ENCODE data around the gene ADGRL2. TPM values are rescaled to one million over a fixed set of nuclear protein-coding genes. Genes with fewer than 3 reads are reported as not detected.

ADGRL2 gene
- 41.9 TPM for total RNA-seq

DNA sequence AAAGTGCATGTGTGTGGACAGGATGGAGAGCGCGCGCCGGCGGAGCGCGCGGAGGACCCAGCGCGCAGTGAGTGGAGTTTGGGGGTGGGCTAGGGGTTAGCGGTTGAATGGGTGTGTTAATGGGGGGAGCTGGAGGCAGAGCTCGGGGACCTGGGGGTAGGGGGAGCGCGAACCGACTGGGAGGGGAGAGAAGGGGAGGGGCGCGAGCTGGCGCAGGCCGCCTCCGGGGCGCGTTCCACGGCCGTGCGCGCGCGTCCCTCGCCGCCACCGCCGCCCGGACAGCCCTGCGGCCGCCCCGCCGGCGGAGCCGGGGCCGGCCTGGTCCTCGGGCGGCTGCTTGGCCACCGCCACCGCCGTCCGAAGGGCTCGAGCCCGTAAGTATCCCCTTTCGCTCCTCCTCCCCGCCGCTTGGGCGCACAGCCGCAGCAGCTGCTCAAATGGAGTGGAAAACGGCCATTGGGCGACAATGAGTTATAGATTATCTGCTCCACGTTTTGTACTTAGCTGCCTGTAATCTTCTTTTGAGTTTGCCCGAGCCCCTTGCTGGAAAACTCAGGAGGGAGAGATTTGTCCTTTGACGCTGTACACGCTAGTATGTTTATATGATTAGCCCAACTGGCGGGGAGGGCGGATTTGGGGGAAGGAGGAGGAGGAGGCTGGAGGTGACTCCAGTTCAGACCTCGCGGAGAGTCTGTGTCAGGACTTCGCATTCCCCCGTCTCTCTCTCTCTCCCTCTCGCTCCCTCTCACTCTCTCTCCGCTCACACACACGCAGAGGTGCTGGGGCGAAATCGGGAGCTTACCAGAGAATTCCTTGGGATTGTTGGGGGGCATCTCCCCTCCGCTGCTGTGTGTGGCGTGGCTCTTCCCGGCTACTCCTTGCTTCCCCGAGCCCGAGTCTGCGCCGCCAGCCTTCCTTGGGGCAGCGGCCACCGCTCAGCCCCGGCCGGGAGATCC, at the start of gene ADGRL2:
Gene ADGRL2, plus strand, starts transcription at position 240 of the 956 bp plus-strand sequence. CDS start 36,051 bp downstream, outside the sequence.
- peak; percentile 81 for DNase-seq (ENCODE audit: low spot score)

DNA sequence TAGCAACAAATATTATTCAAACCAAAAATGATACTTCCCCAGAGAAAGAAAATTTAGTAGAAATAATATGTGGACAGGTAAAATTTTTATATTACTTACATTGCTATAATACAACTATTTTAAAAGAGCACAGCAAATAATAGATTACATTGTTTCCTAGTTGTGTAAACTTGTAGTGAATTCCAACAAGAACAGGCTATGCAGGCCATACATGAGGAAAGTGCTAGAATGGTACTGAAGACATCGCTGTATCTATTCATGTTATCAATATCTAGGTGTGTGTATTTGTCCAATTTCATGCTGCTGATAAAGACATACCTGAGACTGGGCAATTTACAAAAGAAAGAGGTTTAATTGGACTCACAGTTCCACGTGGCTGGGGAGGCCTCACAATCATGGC, 47.9 kb upstream of the ADGRL2 start:
- DNase-seq (ENCODE audit: low spot score) = no peak

DNA sequence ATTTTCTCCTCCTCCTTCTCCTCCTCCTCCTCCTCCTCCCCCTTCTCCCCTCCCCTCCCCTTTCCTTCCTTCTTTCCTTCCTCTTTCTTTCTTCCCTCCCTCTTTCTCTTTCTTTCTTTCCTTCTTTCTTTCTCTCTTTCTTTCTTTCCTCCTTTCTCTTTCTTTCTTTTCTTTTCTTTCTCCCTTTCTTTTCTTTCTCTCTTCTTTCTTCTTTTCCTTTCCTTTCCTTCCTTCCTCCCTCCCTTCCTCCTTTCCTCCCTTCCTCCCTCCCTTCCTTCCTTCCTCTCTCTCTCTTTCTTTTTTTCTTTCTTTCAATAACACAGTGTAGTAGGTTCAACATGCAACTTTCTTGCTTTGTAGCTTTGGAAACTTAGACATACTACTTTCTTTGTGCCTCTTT, 46.3 kb upstream of the ADGRL2 start:
- no peak for DNase-seq (ENCODE audit: low spot score)

DNA sequence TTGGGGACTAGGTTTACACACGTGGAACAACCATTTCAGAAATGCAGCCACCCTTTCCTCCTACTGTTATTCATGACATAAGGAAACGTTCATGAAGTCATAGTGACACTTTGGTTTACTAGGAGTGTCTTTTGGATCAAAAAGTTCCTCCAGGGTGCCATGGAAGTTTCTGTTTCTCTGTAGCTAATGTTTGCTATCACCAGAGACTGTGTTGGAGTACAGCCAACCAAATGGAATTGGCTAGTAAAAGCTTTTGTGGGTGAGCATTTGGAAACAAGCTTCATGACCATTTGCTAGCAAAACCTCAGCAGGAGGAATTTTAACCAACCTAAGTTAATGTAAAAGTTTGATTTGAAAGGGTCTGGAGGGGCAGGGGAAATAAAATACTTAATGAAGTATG, 43.9 kb upstream of the ADGRL2 start:
- no peak for DNase-seq (ENCODE audit: low spot score)

DNA sequence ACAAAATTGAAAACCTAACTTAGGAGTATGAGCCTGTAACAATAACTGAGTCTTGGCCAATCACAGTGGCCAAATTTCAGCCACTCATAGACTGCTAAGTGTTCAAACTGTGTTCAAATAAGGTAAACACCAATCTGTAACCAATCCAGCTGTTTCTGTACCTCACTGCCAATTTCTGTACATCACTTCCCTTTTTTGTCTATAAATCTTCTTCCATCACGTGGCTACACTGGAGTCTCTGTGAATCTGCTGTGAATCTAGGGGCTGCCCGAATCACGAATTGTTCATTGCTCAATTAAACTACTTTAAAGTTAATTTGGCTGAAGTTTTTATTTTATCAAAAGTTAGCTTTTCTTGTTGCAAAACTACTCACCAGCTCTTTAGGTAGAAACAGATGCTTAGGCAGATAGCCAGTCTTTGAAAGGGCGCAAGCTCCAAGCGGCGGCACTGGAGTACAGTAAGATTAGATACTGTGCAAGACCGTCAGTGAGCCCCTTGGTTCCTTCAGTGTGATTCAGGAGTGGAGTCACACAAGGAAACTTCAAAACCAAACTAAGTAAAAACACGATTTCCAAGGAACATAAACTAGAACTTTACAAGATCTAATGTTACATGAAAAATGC, 43.2 kb upstream of the ADGRL2 start:
- DNase-seq (ENCODE audit: low spot score) = no peak

DNA sequence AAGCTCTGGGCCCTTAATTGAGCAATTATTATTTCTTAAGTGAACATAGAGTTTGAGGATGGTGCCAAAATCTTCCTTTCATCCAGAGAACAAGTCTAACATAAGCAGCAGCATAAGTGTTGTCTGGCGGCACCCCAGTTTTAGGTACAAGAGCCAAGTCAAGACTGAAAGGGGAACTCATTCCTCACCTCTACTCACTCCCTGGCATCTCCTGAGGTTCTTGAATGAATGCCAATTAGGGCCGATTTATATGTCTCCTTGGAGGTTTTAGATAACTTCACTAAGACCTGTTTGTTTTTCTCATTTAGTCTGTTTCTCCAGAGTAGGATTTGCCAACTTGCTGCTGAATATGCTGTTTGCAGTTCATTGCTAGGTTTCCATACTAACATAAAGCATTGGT, 42.6 kb upstream of the ADGRL2 start:
- DNase-seq (ENCODE audit: low spot score) = no peak

DNA sequence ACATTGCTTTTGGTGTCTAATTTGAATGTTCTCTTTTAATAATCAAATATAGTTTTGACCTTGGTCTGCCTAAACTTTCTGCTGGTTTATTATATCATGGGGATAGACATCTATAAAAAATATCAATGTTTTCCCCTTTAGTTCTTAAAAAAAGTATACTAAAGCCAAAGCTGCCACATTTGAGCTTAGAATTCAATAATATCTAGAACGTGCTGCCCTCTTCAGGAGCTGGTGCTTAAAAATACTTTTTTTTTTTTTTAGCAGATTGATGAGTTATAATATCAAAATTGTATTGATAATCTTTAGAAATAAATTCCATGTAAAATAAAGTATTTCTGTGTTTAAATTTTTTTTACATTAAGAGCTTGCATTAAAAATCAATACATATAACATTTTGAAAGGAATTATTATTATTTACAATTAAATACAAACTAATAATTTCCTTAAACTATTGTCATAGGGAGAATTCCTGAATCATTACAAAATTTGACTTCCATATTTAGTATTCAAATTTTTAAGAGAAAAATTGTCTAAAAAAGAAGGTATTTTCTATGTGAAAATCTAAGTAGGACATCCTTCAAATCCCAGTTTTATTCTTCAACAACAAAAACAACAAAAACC, 40.1 kb upstream of the ADGRL2 start:
- no peak for DNase-seq (ENCODE audit: low spot score)

DNA sequence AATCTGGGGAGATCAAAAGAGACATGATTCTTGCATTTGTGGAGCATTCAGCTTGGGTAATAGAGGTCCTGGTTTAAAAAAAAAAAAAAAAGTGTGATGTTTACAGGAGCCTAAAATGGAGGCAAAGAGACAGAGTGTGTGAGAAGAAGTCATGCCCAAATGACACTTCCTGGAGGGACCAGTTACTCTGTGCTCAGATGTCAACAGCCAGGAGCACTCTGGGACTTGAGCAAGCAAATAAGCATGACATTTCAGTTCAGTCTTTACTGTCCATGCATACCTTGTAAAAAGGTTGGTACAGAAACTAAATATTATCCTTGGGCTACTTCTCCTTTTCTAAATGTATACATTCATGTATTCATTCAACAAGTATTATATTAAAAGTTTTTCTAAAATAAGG, 25.2 kb upstream of the ADGRL2 start:
- no peak for DNase-seq (ENCODE audit: low spot score)

DNA sequence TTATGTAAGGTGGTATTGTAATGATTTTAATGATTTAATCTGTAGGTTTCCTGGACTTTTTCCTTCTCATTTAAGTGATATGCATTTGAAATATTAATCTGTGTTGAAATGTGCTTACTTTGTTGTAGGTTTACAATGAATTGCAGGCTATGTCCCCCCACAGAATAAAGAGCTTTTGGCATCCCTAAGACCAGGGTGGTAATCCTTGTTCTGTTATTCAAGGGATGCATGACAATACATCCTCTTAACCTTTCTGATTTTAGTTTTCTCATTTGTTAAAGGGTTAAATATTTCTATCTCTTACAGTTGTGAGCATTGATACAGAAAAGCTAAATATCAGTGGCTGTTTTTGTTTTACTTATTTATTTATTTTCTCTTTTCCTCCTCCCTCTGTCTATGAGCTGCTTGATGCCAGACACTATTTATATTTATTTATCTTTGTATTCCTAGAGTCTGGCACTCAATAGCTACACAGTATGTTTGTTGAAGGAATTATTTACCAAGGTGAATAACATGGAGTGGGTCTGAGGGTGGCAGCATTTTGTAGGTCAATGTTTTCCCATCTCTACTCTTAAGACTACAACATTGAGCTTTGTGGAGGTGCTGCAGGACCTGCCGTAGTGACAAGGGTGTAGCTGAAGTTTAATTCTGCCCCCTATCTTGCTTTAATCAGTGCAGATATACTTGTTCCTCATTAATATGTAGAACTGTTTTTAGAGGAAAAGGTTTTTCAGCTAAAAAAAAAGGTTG, 19.9 kb upstream of the ADGRL2 start:
- no peak for DNase-seq (ENCODE audit: low spot score)

DNA sequence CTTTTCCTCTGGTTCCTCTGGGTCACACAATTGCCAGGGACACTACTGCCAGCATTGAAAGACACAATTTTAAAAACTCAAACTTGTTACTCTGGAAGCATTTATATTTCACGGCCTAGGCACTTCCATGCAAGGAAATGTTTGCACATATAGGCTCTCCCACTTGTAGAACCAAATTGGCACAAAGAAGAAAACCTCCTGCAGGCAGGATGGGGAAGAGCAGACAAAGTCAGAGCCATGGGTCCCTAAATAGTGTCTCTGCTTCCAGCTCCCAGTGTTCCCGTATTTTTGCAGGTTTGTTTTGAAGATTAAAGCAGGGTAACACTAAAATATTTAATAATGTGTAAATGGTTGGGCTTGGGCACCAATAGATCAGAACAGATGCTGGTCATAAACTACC, 19.0 kb upstream of the ADGRL2 start:
- no peak for DNase-seq (ENCODE audit: low spot score)

DNA sequence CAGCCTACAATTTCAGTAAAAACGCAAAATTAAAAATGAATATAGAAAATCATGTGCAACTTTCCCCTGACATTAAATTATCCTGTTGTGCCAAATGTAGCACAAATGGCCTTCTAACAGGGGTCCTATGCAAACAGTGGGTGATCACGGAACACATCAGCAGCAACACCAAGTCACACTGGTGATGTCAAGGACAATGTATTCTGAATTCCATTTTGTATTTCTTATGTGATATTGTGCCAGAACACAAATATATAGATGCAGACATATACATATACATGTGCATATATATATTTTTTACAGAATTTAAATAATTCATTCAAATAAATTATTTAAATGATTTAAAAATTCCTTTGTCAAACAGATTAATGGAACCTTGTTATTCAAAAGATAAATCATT, 8.6 kb upstream of the ADGRL2 start:
- DNase-seq (ENCODE audit: low spot score) = no peak

DNA sequence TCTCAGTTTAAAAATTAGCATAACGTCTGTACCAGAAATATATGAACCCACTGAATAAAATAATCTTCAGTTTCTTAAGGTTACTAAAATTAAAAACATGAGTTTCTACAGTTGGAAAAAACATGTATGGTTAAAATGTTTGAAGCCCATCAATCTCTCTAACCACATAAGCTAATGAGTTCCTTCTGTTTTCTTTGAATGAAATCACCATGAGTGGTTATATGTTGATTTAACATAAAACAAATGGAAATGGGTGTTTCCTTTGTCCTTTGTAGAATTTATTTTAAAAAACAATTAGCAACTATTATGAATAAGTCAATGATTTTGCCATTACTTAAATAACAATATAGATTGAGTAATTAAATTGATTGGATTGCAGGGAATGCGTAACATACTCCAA, 3.0 kb upstream of the ADGRL2 start:
- DNase-seq (ENCODE audit: low spot score) = no peak

DNA sequence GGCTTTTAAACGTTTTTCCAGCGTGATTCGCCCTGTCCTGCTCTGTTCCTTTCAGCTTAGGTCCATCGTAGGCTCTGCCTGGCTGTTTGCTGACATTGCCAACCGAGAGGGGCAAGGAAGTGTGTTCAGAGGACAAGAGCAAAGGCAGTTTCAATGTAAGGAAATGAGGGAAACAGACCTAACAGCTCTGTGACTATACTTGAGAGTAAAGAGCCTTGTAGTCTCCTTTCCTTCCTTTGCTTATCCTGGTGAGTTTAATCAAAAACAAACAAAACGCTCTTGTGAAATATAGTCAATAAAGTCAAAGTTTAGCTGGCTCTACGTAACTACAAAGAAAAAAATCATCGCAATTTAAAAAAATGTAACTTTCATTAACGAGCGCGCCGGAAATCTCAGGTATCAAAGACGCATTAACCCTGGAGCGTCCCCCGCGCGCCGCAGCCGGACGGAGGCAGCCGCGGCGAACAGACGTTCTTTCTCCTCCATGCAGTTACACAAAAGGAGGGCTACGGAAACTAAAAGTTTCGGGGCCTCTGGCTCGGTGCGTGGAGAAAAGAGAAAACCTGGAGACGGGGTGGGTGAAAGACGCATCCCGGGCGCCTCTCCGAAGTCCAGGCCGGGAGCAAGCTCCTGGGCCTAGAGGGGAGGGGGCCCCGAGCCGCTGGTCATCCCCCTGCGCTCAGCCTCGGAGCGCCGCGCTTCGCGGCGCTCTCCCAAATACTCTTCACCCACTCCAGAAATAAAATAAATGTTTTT, 617 bp upstream of the ADGRL2 start:
- peak; percentile 57 for DNase-seq (ENCODE audit: low spot score)

DNA sequence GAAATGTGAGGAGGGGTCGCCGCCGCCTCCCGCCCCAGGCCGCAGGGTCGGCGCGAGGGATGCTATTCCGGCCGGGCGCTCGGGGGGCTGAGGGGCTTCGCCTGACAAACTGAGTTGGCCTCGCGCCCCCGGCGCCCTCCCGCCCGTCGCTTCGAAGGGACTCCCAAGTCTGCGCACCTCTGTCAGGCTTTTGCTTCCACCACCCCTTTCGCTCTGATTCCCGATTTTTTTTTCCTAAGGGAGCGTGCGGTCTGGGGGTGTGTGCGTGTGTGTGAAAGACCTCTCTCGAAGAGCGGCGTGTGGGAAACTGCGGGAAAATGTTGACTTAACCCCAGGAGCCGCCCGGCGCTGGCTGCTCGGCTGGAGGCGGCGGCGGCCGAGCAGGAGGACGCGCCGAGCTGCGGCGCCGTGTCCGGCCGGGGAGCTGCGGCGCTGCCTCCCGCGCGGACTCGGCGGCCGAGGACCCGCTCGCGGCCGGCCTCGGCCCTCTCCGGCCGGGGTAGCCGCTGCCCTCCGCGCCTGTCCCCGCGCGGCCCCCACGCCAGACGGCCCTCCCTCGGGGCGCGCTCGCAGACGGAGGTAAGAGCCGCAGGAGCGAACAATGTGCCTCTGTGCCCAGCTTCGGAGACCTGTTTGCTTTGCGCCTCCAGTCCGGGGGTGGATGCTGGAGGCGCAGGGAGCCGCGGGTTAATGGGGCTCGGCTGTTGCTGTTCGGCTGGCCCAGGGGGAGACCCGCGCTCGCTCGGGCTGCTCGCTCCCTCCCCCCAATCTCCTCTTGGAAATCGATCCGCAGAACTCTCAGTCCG, 1.1 kb downstream of the ADGRL2 start:
- peak; percentile 48 for DNase-seq (ENCODE audit: low spot score)

DNA sequence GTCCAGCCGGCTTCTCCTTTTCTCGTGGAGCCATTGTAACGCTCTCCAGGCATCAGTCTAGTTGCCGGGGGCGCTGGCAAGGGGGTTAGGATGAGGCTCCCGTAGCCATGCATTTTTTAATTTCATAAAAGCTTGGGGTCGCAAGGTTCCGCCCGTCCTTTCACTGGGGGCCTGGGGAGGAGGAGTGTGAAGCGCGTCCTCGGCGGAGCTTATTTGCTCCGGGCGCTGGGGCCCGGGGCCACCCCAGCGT, 1.6 kb downstream of the ADGRL2 start:
- no peak for DNase-seq (ENCODE audit: low spot score)

DNA sequence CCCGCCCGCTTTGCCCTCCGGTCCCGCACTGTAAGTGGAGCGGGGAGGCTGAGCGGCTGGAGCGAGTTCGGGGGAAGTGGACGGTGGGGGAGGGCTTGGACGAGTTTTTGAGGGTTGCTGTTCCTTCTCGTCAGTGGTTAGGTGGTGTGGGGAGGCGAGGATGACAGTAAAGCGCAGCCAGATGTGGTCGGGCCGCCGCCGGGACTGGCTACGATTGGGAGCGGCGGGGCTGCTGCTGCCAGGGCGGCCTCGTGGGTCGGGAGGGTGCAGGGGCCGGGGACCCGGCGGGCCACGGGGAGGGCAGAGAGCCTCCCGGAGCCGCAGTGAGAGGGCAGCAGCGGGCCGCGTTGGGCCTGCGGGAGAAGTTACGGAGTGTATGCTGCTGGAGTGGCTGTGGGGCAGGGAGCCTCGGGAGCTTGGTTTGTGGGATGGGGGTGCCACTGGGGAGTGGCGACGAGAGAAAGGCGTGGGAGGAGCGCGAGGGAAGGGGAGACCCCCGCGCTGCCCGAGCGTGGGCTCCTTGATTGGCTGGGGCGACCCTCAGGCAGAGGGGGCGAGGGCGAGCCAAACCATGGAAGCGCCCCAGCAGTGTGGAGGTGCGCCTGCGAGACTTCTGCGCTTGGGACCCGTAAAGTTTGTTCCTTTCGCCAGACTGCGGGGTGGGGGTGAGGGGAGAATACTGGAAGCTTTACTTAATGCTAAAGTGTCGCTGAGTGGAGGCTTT, 2.1 kb downstream of the ADGRL2 start:
- peak; percentile 71 for DNase-seq (ENCODE audit: low spot score)

DNA sequence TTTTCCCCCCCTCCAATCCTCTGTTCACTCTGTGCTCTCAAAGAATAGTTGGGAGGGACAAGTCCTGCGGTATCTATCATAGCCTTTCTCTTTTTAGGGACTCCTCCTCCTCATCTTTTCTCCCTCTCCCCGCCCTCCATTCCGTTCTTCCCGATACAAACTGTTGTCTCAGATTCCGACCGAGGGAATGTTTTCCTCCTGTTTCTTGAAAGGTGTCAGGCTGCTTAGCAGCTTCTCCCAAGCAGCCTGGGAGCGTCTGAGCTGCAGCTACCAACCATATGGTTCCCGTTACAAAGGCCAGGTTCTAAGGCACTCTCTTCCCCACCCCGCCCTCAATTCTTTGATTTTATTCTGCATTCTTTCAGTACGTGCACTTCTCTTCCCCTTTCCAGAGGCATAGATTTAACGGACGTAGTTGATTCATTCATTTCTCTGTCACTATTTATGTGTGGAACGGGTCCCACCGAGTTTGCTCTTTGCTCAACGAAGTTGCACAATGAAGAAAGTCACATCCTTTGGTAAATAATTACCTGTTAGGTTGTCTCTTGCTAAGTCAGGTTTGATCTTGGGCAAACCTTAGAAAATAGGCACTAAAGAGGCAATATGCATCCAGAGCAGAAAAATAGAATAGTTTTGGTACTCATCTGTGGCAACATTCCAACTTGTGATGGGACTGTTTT, 2.8 kb downstream of the ADGRL2 start:
- DNase-seq (ENCODE audit: low spot score) = no peak

DNA sequence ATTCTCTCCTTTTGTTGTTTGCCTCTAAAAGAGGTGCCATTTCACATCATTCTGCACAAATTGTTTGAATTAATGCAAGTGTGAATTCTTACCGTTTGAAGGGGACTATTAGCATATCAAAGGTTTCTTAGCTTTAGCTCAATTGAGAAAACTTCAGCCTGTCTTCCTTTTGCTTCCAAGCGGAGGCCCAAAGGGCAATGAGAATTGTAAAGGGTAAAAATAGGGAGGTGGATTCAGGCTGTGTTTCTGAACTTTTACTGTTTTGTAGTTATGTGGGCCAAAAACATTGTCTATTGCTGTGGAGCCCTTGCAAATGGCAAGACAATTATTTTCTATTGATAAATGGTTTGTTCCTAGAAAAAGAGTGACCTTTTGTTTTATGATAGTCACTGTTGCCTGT, 3.6 kb downstream of the ADGRL2 start:
- DNase-seq (ENCODE audit: low spot score) = no peak
